ENCODE data around the gene GRHPR. TPM values are rescaled to one million over a fixed set of nuclear protein-coding genes. Genes with fewer than 3 reads are reported as not detected.
A peak's percentile ranks its signal among the peaks of the same experiment; 100 is the strongest.
"Not testable (repeated sequence)": the region's sequence is repeated elsewhere in the genome, so short reads cannot be mapped to it uniquely, and the experiment has no call there.

The GRHPR gene
- total RNA-seq, 6 experiments from 2014 or later: 159 to 424 (median 359) TPM

- DNase-seq (peak; percentile 79 to 85 (median 83)), ATAC-seq (peak; percentile 49 to 62 (median 61))
- Histone ChIP-seq H3K4me1 (peaks cover 0 to 24% (median 3%) of the 10 kb centered on the region in 4 donors), H3K27ac (peak overlapping the region; percentile 88 to 95 (median 94)), H3K4me3 (peak overlapping the region; percentile 82 to 98 (median 91)), H3K27me3 (no peaks in the 10 kb centered on the region), H3K36me3 (no peaks in the 10 kb centered on the region), H3K9me3 (no peaks in the 10 kb centered on the region)
- intact Hi-C loops (cut with DNase I): no loop called here
- 2% methylated on average over 4 of the region's 47 CpGs for WGBS (ENCODE audit: insufficient coverage, low coverage, low lambda C conversion rate, missing lambda C conversion rate)
- peak; percentile 50 for TF ChIP-seq POLR2A (IDR thresholded peaks at IDR 0.05)
- TF ChIP-seq, protein P1, sequence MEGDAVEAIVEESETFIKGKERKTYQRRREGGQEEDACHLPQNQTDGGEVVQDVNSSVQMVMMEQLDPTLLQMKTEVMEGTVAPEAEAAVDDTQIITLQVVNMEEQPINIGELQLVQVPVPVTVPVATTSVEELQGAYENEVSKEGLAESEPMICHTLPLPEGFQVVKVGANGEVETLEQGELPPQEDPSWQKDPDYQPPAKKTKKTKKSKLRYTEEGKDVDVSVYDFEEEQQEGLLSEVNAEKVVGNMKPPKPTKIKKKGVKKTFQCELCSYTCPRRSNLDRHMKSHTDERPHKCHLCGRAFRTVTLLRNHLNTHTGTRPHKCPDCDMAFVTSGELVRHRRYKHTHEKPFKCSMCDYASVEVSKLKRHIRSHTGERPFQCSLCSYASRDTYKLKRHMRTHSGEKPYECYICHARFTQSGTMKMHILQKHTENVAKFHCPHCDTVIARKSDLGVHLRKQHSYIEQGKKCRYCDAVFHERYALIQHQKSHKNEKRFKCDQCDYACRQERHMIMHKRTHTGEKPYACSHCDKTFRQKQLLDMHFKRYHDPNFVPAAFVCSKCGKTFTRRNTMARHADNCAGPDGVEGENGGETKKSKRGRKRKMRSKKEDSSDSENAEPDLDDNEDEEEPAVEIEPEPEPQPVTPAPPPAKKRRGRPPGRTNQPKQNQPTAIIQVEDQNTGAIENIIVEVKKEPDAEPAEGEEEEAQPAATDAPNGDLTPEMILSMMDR (IDR thresholded peaks at IDR 0.05): no peak
Observed at GRCh38 chr9:37464426-37465248, 42.1 kb downstream of the GRHPR start.

- no peaks in the 10 kb centered on the region for H3K9me3 ChIP-seq
- H3K27ac ChIP-seq: peak within 1 kb of the TSS; percentile 88 to 95 (median 94)
- H3K27me3 ChIP-seq: no peaks in the 10 kb centered on the region
- intact Hi-C loops (cut with DNase I): no loop called here
- H3K36me3 ChIP-seq: no peaks in the 10 kb centered on the region
- TF ChIP-seq, protein P1 (IDR thresholded peaks at IDR 0.05): no peak
- peak; percentile 89 for TF ChIP-seq POLR2A (IDR thresholded peaks at IDR 0.05)
- ATAC-seq (peak; percentile 80 to 88 (median 84)), DNase-seq (peak; percentile 99)
- WGBS (ENCODE audit: insufficient coverage, low coverage, low lambda C conversion rate, missing lambda C conversion rate): 0% methylated on average over 16 of the region's 52 CpGs
- H3K4me1 ChIP-seq: peaks cover 0 to 24% (median 3%) of the 10 kb centered on the region in 4 donors
- peak within 1 kb of the TSS; percentile 82 to 98 (median 91) for H3K4me3 ChIP-seq
Observed at GRCh38 chr9:37465249-37466036, 42.9 kb downstream of the GRHPR start, which contains the start of gene ZBTB5. ZBTB5 (minus strand) TSS chr9:37465450; CDS start chr9:37442551, 22,899 bp downstream.

- intact Hi-C loops (cut with DNase I): no loop called here
- TF ChIP-seq POLR2A (IDR thresholded peaks at IDR 0.05): peak; percentile 48
- TF ChIP-seq, protein P1 (IDR thresholded peaks at IDR 0.05): no peak
- WGBS (ENCODE audit: insufficient coverage, low coverage, low lambda C conversion rate, missing lambda C conversion rate): under 1% methylated on average over 19 of the region's 47 CpGs
- H3K36me3 ChIP-seq: no peaks in the 10 kb centered on the region
- H3K9me3 ChIP-seq: no peaks in the 10 kb centered on the region
- peak overlapping the region; percentile 47 to 98 (median 82) for H3K4me3 ChIP-seq
- peak overlapping the region; percentile 69 to 88 (median 73) for H3K27ac ChIP-seq
- H3K27me3 ChIP-seq: no peaks in the 10 kb centered on the region
- ATAC-seq (peak; percentile 20 to 38 (median 28)), DNase-seq (peak; percentile 72 to 75 (median 73))
- H3K4me1 ChIP-seq: peaks cover 0 to 23% (median 2%) of the 10 kb centered on the region in 4 donors
Observed at GRCh38 chr9:37466037-37466709, 43.7 kb downstream of the GRHPR start.

DNA sequence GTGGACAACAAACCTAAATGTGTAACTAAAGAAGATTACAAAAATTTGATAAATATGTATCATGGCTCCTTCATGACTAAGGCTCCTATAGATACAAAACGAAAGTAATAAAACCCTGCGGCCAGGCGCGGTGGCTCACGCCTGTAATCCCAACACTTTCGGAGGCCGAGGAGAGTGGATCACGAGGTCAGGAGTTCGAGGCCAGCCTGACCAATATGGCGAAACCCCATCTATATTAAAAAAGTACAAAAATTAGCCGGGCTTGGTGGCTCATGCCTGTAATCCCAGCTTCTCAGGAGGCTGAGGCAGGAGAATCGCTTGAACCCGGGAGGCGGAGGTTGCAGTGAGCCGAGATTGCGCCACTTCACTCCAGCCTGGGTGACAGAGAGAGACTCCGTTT lies 45.0 kb downstream of the GRHPR start:
- ATAC-seq; H3K27ac ChIP-seq; DNase-seq; intact Hi-C loops (cut with DNase I); H3K36me3 ChIP-seq; H3K27me3 ChIP-seq; H3K9me3 ChIP-seq; H3K4me3 ChIP-seq: not testable (repeated sequence)
- 94% methylated on average over 15 of the region's 17 CpGs for WGBS (ENCODE audit: insufficient coverage, low coverage, low lambda C conversion rate, missing lambda C conversion rate)
- H3K4me1 ChIP-seq: peaks cover 0 to 19% (median under 1%) of the 10 kb centered on the region in 4 donors

Measured in right lobe of liver (tissue), 6 donors.